Type B pancreatic cell (in vitro differentiated cells): ENCODE data around the gene CCNB2. TPM values are rescaled to one million over a fixed set of nuclear protein-coding genes. Genes with fewer than 3 reads are reported as not detected.
A peak's percentile ranks its signal among the peaks of the same experiment; 100 is the strongest.

Source experiments
- DNase-seq: peaks from one replicate; pipeline ENCODE4 v3.0.0; 2021; ENCODE audit warnings: mixed read lengths; ENCODE audit not compliant: unreplicated experiment; ENCODE audit errors: extremely low spot score
- H3K27ac Mint-ChIP-seq: 2 replicates; pipeline ENCODE4 v1.8.0; 2021; ENCODE audit warnings: mild to moderate bottlenecking, mixed read lengths
- H3K27me3 Mint-ChIP-seq: 2 replicates; pipeline ENCODE4 v1.8.0; 2021; ENCODE audit warnings: mixed read lengths
- H3K36me3 Mint-ChIP-seq: 2 replicates; pipeline ENCODE4 v1.8.0; 2021; ENCODE audit warnings: mixed read lengths
- H3K4me1 Mint-ChIP-seq: one replicate; pipeline ENCODE4 v1.8.0; 2021; ENCODE audit warnings: mixed read lengths; ENCODE audit not compliant: unreplicated experiment
- H3K4me3 Mint-ChIP-seq: 2 replicates; pipeline ENCODE4 v1.8.0; 2021; ENCODE audit warnings: mild to moderate bottlenecking, mixed read lengths
- H3K9me3 Mint-ChIP-seq: 2 replicates; pipeline ENCODE4 v1.8.0; 2021; ENCODE audit warnings: mixed read lengths
- CTCF ChIP-seq: fragments of 200-600 bp; sonication (generic); conservative IDR thresholded peaks from 2 replicates; pipeline ENCODE4 v1.5.0; 2021; ENCODE audit warnings: antibody characterized with exemption, mild to moderate bottlenecking
- total RNA-seq: library from RNA; stranded (reverse); gene quantifications from 2 replicates; pipeline ENCODE4 v1.2.1, GENCODE V29; 2021; ENCODE audit warnings: low replicate concordance

The CCNB2 gene
- total RNA-seq, 1 donor from 2014 or later = 63.0 TPM

- peak overlapping the region; percentile 95 for H3K27ac Mint-ChIP-seq
- TF ChIP-seq CTCF = no peak
- H3K9me3 Mint-ChIP-seq = no peaks in the 10 kb centered on the region
- H3K4me3 Mint-ChIP-seq = peak overlapping the region; percentile 97
- DNase-seq = no peak
- H3K4me1 Mint-ChIP-seq = peaks cover 9% of the 10 kb centered on the region
- H3K36me3 Mint-ChIP-seq = peaks cover 11% of the 10 kb centered on the region
- H3K27me3 Mint-ChIP-seq = no peaks in the 10 kb centered on the region
Measured at GRCh38 chr15:59105854-59106253, 908 bp downstream of the CCNB2 start.

GRCh38 chr15:59111251-59111650, 6.3 kb downstream of the CCNB2 start:
- H3K36me3 Mint-ChIP-seq = peaks cover 32% of the 10 kb centered on the region
- no peak for TF ChIP-seq CTCF
- no peaks in the 10 kb centered on the region for H3K9me3 Mint-ChIP-seq
- no peaks in the 10 kb centered on the region for H3K27me3 Mint-ChIP-seq
- no peak overlapping the region for H3K27ac Mint-ChIP-seq
- H3K4me3 Mint-ChIP-seq = no peak overlapping the region
- DNase-seq = no peak
- H3K4me1 Mint-ChIP-seq = no peaks in the 10 kb centered on the region

- TF ChIP-seq CTCF = no peak
- no peak for DNase-seq
- Mint-ChIP-seq H3K9me3 (no peaks in the 10 kb centered on the region), H3K4me3 (no peak overlapping the region), H3K4me1 (no peaks in the 10 kb centered on the region), H3K27me3 (no peaks in the 10 kb centered on the region), H3K36me3 (peaks cover 32% of the 10 kb centered on the region), H3K27ac (peak overlapping the region; percentile 8)
Measured at GRCh38 chr15:59115047-59115446, 10.1 kb downstream of the CCNB2 start.

- peaks cover 34% of the 10 kb centered on the region for H3K36me3 Mint-ChIP-seq
- H3K27ac Mint-ChIP-seq = no peak overlapping the region
- no peak overlapping the region for H3K4me3 Mint-ChIP-seq
- no peaks in the 10 kb centered on the region for H3K9me3 Mint-ChIP-seq
- DNase-seq = no peak
- no peak for TF ChIP-seq CTCF
- no peaks in the 10 kb centered on the region for H3K4me1 Mint-ChIP-seq
- no peaks in the 10 kb centered on the region for H3K27me3 Mint-ChIP-seq
Measured at GRCh38 chr15:59116141-59116540, 11.2 kb downstream of the CCNB2 start.

GRCh38 chr15:59116771-59117170, 11.8 kb downstream of the CCNB2 start:
- H3K36me3 Mint-ChIP-seq = peaks cover 35% of the 10 kb centered on the region
- no peaks in the 10 kb centered on the region for H3K9me3 Mint-ChIP-seq
- H3K4me1 Mint-ChIP-seq = no peaks in the 10 kb centered on the region
- H3K27ac Mint-ChIP-seq = no peak overlapping the region
- H3K27me3 Mint-ChIP-seq = no peaks in the 10 kb centered on the region
- DNase-seq = no peak
- no peak for TF ChIP-seq CTCF
- no peak overlapping the region for H3K4me3 Mint-ChIP-seq

- H3K4me1 Mint-ChIP-seq = no peaks in the 10 kb centered on the region
- no peaks in the 10 kb centered on the region for H3K9me3 Mint-ChIP-seq
- H3K27ac Mint-ChIP-seq = no peak overlapping the region
- H3K4me3 Mint-ChIP-seq = no peak overlapping the region
- no peak for TF ChIP-seq CTCF
- no peaks in the 10 kb centered on the region for H3K27me3 Mint-ChIP-seq
- H3K36me3 Mint-ChIP-seq = peaks cover 43% of the 10 kb centered on the region
- DNase-seq = no peak
Measured at GRCh38 chr15:59119625-59120024, 14.7 kb downstream of the CCNB2 start.
